ENCODE results near the gene ANKDD1B. TPM values are rescaled to one million over a fixed set of nuclear protein-coding genes. Genes with fewer than 3 reads are reported as not detected.
A peak's percentile ranks its signal among the peaks of the same experiment; 100 is the strongest.

The ANKDD1B gene
- polyA plus RNA-seq, 1 donor = 9.7 TPM

DNA sequence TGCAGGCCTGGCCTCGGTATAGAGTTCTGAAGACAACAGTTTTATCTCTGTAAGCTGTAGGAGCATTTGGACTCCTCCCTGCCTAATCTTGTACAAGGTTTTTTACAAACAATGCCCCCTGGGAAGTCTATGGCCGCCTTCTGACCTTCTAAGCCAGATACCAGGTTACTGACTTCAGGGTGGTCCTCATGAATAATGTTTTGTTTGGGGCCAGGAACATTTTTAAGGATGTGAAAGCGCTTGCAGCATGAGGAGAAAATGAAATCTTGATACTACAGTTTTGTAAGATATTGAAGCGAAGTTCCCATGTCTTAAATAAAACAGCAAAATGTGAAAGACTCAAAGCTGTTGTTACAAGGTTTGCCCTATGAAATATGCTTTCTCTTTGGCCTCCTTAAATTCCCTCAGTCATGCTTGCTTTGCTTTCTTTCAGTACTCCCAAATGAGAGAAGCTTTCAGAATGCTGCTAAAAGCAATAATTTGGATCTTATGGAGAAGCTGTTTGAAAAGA is 5.2 kb downstream of the ANKDD1B start:
- no peak for DNase-seq

DNA sequence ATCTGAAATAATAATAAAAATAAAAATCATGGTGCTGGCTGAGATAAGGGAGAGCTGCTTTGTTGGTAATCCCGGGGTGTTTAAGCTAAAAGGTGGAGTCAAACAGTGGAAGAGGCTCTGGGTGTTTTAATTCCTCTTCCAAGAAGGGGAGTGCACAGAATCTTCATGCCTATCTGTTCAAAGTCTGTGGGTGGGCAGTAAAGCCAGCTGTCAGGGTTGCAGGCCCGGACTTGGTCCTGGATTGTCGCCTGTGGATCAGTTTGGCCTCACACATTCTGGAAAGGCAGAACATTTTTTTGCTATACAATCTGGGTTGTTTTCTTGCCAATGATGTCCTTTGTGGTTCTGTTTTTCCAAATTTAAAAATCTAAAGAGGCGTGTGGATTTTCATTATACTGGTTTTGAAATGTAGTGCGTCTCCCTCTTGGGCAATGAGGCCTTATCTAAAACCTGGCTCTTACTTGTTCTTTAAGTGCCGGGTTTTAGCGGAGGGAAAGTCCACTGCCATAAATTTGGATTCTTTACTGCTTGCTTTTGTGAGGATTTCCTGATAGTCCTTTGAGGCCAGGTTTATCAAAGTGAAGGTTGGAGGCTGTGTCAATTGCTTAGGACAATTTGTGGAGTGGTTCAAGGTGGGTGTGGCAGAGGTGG is 5.8 kb downstream of the ANKDD1B start:
- no peak for DNase-seq

DNA sequence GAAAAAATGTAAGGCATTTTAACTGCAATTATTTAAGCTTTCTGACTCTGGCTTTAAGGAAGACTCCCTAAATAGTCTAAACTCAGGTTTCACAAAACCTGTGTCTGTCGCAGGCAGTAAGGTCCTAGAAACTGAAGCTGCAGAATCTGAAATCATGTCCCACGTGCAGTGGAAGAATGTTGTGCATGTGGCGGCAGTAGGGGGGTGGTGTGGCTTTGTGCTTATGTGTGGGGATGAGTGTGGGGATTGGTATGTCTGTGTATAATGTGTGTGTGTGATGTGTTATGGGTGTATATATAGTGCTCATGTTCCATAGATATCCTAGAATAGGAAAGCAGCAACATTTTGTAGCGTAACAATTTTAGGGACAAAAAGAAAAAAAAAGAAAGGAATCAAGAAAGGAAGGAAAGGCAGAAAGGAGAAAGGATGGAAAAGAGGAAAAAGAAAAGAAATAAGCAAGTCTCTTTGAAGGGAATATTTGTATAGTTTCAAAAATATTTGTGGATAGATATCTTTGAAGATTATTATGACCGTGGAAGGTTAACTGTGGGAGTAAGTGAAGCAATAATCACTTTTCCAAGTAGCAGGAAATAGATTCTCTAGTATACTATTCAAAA is 6.6 kb downstream of the ANKDD1B start:
- no peak for DNase-seq

DNA sequence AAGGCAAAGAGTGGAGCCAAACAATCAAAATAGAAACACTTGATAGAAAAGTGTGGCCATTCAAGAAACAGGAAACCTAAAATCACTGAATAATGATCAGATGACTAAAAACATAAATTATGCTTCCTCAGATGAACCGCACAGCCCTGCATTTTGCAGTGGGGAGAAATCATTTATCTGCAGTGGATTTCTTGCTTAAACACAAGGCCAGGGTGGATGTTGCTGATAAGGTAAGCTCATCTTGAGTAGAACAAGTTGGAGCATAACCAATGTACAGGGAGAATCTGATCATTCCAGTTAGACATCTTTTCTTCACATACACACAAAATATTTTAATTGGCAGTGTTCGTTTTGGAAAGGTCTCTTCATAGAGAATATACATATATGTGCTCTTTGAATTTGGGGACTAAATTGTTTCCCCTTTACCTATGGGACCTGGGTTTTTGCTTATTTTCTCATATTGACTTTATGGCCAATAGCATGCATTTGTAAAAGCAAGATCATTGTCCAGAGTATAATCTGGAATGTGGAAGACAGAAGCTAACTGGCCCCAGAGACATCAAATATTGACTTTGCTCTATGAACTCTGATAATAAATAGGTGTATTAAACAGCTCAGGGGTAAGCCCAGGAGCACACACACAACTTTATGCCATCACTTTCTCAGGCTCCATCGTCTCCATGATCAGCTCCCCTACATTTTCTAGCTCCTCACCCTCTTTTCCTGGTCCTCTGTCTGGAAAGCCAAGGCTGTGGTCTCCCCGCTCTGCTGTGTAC is 9.1 kb downstream of the ANKDD1B start:
- no peak for DNase-seq

DNA sequence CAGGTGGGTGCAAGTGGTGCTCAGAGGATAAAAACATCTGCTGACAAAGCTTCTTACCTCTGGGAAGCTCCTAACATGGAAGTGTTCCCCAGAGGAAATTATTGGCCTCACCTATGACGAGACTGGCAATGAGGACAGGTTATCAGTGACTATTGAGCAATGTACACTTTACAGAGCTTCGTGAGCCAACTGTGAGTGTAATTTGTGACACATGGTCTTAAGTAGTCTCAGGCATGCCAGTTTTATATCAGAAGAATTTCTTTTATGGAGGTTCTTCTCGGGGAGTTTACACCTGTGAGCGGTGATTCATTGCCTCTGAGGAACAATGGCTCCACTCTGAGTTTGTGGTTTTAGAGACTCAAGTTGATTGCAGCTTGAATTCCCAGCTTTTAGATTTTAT is 11.3 kb downstream of the ANKDD1B start:
- no peak for DNase-seq

DNA sequence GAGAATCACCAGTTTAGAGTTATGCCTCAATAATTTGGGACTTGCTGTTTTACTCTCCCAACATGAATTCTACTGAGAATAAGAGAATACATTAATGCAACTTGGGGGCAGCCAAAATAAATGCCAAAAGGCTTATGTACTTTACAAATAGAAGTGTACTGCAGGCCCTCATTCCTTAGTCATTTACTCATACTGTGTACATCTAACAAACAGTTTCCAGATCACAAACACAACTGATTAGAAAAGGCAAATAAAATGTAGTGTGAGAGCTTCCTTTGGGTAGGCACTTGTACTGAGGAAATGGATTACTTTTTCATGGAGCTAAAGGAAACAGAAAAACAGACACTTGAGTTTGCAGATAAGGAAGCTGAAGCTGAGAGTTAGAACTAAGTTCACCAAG is 12.6 kb downstream of the ANKDD1B start:
- DNase-seq = no peak

DNA sequence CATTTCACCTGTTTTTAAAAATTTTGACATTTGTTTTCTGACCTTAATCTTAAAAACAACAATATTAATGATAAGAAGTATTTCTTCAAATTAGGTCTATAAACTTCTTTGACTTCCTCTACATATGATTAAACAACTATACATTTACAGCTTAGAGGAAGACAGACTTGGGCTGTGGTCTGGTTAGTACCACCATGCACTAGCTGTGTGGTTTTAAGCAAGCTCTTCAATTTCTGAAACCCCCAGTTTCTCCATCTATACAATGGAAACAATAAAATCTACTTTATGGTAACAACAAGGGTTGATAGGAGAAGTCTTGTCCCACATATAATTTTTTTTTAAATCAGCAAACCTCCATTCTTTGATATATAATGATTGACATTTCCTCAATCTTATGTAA is 15.7 kb downstream of the ANKDD1B start:
- no peak for DNase-seq

DNA sequence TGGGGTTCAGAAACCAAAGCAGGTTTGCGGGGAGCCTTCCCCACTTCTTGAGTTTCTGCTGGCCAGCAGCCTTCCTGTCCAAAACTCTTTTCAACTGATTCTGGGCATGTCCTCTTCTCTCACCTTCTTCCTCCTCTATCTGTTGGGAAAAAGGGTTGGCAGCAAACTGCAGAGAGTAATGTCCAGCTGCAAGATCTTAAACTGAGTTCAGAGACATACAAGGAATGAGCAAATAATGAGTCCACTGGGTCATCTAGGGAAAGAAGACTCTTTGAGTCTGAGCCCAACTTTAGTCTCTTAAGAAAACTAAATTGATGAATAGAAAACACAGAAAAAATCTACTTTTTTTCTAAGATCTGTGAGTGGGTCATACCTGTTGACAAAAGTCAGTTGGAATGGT is 16.5 kb downstream of the ANKDD1B start:
- DNase-seq = no peak

DNA sequence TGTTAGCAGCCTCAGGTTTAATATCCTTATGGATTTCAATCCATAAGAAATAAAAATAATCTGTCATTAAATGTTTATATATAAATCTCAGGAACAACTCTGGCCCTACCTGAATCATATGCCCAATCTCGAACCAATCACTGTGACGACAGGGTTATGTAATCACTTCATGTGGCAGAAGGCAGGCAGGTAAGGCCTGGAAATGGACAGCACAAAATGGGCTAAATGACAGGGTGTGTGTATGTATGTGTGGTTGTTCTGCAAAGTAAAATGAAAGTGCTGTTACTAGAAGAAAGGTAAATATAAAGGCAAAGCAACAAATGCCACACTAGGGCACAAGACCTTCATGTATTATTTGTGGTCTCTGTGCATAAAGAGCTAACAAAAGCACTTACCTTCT is 19.6 kb downstream of the ANKDD1B start:
- DNase-seq = no peak

DNA sequence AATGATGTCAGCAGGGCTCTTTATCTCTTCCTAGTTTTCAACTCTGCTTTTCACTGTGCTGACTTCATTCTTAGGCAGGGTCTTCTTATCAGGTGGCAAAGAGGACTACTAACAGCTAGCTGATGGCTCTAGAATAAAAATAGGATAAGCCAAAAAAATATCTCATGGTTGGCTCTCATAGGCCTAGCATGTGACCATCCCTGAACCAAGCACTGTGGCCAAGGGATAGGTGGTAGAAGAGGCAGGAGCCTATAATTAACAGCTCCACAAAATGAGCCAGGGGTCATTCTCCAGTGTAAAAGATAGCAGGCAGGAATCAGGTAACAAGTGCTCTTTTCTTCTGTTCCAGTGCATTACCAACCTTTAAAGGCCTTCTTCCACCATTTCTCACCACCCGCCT is 21.1 kb downstream of the ANKDD1B start:
- no peak for DNase-seq

DNA sequence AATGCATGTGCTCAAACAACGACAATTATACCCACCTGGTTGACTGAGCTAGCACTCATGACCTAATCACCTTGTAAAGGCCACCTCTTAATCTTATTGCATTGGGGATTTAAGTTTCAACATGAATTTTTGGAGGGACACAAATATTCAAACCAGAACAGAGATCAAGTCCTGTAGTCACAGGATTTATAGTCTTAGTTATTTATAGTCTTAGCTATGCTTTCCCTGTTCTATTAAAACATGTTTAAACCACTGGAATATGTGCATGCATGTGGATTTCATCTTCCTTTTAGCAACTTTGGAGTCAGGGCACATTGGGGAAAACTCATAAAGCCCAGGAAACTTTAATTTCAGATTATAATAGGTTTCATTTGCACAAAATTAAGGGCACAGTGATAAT is 26.7 kb downstream of the ANKDD1B start:
- DNase-seq = no peak

DNA sequence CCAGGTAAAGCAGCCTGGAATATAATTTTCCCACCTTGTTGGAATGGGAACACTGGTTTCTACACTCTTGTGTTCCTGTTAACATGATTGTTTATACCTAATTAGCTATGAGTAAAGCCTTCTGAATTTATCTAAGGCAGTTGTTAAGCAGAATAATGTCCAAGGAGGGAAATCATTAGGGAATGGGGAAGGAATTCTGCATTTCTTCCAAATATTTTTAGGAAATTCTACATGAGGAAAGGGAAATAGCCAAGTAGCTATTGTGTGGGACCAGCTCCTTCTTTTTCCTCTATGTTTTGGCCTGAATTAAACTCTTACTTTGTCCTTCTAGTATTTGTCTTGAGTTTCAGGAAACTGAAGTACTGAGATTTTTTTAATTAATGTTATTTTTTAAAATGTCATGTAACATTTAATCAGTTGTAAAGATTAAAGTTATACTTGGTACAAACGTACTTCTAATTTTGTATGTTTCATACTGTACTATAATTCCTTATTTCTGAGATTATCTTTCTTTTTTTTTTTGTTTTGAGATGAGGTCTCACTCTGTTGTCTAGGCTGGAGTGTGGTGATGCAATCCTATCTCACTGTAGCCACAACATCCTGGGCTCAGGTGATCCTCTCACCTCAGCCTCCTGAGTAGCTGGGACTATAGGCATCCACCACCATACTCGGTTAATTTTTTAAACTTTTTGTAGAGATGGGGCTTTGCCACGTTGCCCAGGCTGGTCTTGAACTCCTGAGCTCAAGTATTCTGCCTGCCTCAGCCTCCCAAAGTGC is 28.5 kb downstream of the ANKDD1B start:
- no peak for DNase-seq

DNA sequence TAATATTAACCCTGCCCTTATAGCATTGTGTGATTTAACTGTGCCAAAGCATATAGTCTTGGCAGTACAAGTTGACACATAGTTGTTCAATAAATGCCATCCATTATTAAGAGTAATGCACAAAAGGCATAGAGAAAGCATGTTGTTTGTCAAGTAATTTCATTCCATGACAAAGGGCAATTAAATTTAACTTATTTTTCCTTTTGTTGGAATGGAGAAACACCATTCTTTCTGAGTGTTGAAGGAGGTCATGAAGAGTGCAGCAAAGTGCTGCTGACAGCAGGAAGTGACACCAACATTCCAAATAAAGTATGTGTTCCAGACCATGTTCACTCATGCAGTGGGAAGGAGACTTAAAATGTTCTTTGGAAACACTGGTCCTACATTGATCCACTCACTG is 29.1 kb downstream of the ANKDD1B start:
- DNase-seq = peak; percentile 44

DNA sequence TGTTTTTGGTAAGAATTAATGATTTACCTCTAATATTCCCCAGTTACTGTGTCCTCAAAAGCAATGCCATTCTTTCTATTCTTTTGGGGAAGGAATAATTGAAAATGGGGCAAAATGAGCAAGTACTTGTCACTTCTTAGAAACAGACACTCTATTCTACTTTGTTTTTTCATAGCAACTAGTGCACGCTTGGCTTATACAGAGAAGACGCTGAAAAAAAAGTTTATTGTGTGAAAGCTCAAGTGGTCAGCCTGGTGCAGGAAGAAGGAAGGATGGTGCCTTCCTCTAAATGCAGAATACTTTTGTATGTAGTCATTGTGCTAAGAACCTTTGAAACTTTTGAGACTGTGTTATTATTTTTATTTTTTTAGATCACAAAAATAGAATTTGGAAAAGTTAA is 29.6 kb downstream of the ANKDD1B start:
- no peak for DNase-seq

DNA sequence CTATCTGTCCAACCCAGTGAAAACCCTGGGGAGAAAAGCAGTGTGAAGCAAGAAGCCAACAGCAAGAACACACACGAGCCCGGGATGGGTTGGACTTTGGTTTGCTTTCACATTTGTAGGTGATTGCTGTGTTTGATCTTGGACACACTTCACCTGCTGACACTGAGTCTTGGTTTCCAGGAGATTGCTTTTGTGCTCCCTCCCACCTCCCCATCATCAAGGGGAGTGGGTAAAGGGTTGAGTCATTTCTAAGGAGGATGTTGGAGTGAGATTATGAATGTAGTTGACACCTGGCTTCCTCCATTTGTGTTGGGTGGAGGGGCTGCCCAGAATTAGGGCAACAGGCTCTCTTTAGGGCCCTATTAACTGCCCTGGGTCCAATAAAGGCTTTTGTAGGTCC is 37.5 kb downstream of the ANKDD1B start:
- DNase-seq = no peak

DNA sequence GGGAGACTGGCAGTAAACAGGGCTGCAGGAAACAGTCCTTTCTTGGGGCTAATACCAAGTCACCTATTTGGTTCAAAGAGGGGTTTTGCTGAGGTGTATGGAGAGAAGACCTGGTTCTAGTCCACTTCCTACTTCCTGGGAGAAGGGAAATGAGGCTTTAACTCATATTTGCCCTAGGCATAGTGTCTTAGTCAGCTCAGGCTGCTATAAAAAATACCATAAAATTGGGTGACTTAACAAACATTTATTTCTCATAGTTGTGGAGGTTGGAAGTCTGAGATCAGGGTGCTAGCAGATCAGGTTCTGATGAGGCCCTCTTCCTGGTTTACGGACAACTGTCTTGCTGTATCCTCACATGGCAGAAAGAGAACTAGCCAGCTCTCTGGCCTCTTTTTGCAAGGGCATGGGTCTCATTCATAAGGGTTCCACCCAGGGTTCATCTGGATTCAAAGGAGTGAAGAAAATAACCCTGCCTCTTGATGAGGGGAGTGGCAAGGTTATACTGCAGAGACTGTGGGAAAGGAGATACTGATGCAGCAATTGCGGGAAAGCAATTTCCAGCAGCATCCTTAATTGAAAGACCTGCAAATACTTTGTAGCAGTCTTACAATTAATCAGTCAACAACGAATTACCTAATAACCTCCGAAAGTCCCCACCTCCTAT is 40.5 kb downstream of the ANKDD1B start:
- no peak for DNase-seq

DNA sequence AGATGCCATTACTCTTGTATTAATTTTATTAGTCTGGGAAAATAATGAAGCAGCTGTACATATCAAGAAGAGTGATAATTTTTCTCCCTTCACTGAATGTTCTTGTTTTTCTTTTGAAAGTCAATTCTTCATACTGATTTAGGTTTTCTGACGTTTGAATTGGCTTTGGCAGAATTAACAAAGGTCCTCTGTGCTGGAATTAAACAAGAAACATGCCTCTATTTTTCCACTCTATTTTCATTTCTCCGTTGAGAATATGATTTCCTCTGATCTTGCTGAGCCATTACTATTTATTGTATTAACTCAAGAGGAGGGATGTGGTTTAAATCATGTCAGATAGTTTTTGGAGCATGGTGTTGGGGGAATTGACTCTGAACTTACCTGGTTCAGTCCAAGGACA is 42.3 kb downstream of the ANKDD1B start:
- no peak for DNase-seq

DNA sequence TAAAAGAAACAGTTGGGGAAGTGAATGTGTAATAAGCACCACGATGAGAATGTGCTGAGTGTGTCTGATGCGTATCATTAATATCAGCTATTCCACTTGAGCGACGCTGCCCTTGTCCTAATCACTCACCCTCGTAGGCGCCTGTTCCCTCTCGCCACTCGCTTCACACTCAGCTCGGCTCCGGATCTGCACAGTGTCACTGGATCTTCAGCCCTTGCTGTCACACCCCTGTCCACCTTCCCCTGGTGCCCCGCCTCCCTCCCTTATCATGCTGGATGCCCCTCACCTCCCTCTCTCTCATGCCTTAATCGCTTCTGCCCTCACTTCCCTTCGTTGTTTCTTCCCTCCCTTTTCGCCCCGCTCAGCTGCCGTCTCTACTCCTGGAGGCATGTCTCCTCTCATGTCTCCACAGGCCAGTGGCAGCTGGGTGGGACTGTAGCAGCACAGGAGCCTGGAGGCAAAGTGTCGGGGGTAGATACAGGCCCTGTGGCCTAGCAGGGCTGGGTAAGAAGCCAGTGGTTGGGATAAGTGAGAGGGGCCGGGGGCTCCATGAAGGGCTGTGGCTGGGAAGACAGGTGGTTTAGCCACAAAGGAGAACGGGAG is 43.5 kb downstream of the ANKDD1B start:
- DNase-seq = no peak

DNA sequence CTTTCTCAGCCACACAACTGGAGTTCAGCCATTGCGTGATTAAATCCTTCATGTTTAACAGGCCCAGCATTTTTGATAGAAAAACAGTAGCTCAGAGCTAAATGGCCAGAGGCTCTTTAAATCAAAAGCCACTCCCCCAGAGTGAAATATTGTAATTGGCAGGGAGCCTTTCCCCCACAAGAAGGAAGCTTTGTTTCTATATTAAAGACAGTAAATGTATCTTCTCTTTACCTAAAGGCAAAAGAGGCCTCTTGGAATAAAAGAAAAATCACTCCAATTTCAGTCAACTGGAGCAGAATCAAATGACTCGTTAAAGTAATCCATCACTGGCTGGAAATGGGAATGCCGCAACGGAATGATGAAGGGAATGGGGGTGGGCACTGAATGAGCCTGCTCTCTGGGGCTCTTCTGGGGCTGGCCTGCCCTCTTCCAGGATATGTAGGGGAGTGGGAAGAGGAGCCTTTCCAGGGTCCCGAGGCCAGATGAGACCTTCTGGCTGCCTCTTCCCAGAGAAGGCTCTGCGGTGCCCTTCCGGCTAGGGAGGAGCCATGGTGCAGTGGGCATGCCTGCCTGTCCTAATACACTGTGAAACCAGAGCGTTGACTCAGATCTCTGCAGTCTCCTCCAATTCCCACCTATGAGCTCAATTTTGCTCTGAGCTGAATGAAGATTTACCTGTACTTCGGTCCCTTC is 45.2 kb downstream of the ANKDD1B start:
- peak; percentile 47 for DNase-seq

DNA sequence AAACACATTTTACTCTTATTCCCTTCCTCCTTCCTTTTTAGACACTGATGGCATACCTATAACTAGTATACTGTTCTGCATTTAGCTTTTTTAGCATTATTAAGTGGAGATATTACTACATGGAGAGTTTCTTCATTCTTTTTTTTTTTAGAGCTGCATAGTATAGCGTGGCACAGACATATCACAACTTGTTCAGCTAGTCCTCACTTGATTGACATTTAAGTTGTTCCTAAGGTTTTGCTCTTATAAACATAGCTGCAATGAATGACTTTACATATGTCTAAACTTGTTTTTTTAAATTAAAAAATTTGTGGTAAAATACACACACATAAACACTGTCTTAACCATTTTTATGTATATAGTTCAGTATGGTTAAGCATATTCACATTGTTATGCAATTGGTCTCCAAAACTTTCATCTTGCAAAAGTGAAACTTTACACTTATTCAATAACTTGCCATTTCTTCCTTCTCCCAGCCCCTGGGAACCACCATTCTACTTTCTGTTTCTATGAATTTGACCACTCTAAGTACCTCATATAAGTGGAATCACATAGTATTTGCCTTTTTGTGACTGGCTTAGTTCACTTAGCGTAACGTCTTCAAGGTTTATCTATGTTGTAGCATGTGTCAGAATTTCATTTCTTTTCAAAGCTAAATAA is 48.7 kb downstream of the ANKDD1B start:
- no peak for DNase-seq
